Activated CD8-positive, alpha-beta T cell treated with anti-CD3 and anti-CD28 coated beads for 36 hours (primary cell): ENCODE data around the gene FBXW11. TPM values are rescaled to one million over a fixed set of nuclear protein-coding genes. Genes with fewer than 3 reads are reported as not detected.
A peak's percentile ranks its signal among the peaks of the same experiment; 100 is the strongest.

Experiments used
- ATAC-seq: fragments of 200-7000 bp; cut with Tn5 transposase; one replicate; pipeline ENCODE4 v1.10.0; 2021; ENCODE audit warnings: mild to moderate bottlenecking, moderate library complexity
- CTCF ChIA-PET: fragments of 350-600 bp; sonication (Branson Sonifier 250); formaldehyde crosslinking; loops from one replicate; lab custom pipeline; 2021; ENCODE audit warnings: antibody characterized with exemption; lab: Charles Lee
- POLR2A ChIA-PET: fragments of 350-600 bp; sonication (Branson Sonifier 250); formaldehyde crosslinking; loops from one replicate; lab custom pipeline; 2021; ENCODE audit warnings: antibody characterized with exemption; lab: Charles Lee
- DNase-seq: peaks from one replicate; pipeline ENCODE4 v3.0.0-alpha.2; 2020
- H3K27ac Mint-ChIP-seq: one replicate; pipeline ENCODE4 v1.8.0; 2021; ENCODE audit warnings: mild to moderate bottlenecking, mixed read lengths
- H3K27me3 Mint-ChIP-seq: one replicate; pipeline ENCODE4 v1.8.0; 2021; ENCODE audit warnings: mixed read lengths
- H3K36me3 Mint-ChIP-seq: one replicate; pipeline ENCODE4 v1.8.0; 2021; ENCODE audit warnings: low read depth, mixed read lengths
- H3K4me1 Mint-ChIP-seq: one replicate; pipeline ENCODE4 v1.8.0; 2021; ENCODE audit warnings: low read depth, mixed read lengths
- H3K4me3 Mint-ChIP-seq: one replicate; pipeline ENCODE4 v1.8.0; 2021; ENCODE audit warnings: mild to moderate bottlenecking, moderate library complexity, mixed read lengths
- H3K9me3 Mint-ChIP-seq: one replicate; pipeline ENCODE4 v1.8.0; 2021; ENCODE audit warnings: mixed read lengths
- intact Hi-C: fragments of 100-400 bp; cut with micrococcal nuclease; formaldehyde crosslinking; loops from one replicate; pipeline ENCODE4 v1.10.0; 2022
- total RNA-seq, 2 experiments: library from RNA; stranded (reverse); gene quantifications; one replicate each; pipeline ENCODE4 v1.2.3, GENCODE V29; 2021
- TF ChIP-seq, protein P1 (sequence below): fragments of 200-600 bp; IDR thresholded peaks from one replicate; pipeline ENCODE4 v1.8.0; 2022; ENCODE audit warnings: antibody characterized with exemption, mild to moderate bottlenecking

Gene FBXW11
- total RNA-seq, 2 experiments from 2014 or later, result 49.3 to 52.6 TPM

DNA sequence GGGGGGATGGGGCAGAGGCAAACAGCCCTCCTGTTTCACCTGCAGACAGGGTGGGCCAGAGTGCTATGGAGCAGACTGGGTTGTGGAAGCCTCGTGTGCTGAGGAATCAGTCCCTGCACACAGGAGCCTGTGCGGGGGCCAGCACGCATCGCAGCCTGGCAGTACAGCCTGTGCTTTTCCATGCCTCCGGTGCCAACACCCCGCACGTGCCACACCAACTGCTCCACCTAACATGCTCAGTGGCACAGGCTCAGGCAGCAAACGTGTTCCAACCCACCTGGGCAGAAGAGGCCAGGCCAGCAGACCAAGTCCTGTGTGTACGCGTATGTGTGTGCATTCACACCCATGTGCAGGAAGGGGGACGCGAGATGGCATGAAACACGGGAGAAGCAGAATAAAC, 37.4 kb upstream of the FBXW11 start:
- Mint-ChIP-seq H3K27me3 (no peaks in the 10 kb centered on the region), H3K36me3 (peaks cover 16% of the 10 kb centered on the region), H3K4me3 (no peak overlapping the region), H3K4me1 (peaks cover 21% of the 10 kb centered on the region), H3K9me3 (no peaks in the 10 kb centered on the region), H3K27ac (no peak overlapping the region)
- intact Hi-C loops, result no loop called here
- TF ChIP-seq, protein P1, sequence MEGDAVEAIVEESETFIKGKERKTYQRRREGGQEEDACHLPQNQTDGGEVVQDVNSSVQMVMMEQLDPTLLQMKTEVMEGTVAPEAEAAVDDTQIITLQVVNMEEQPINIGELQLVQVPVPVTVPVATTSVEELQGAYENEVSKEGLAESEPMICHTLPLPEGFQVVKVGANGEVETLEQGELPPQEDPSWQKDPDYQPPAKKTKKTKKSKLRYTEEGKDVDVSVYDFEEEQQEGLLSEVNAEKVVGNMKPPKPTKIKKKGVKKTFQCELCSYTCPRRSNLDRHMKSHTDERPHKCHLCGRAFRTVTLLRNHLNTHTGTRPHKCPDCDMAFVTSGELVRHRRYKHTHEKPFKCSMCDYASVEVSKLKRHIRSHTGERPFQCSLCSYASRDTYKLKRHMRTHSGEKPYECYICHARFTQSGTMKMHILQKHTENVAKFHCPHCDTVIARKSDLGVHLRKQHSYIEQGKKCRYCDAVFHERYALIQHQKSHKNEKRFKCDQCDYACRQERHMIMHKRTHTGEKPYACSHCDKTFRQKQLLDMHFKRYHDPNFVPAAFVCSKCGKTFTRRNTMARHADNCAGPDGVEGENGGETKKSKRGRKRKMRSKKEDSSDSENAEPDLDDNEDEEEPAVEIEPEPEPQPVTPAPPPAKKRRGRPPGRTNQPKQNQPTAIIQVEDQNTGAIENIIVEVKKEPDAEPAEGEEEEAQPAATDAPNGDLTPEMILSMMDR, result no peak
- ATAC-seq, result no peak
- no peak for DNase-seq
- CTCF ChIA-PET, result interaction anchor here (1.2 kb wide), 2 partner anchors 16 to 102 kb away, joined by 3 to 4 read pairs; no protein-coding TSS in a partner anchor
- POLR2A ChIA-PET, result no interaction called here

DNA sequence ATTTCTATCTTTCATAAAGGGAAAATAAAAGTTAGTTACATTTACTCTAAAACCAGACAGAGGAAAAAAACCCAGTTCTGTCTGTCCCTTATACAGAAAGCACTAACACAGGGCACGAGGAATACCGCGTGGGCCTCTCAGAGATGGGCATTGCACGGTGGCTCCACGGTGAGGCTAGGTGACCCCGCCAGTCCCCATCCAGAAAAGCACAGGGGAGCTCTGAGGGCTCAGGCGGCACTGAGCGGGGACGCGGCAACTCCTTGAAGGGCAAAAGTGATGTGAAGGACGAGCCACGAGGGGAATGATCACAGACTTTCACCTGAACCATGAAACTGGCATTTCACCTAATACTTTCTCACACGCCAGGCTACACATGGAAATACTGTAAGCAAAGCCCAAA, 35.7 kb upstream of the FBXW11 start:
- no peaks in the 10 kb centered on the region for H3K9me3 Mint-ChIP-seq
- no peaks in the 10 kb centered on the region for H3K27me3 Mint-ChIP-seq
- DNase-seq (no peak), ATAC-seq (no peak)
- TF ChIP-seq, protein P1, result no peak
- peaks cover 10% of the 10 kb centered on the region for H3K36me3 Mint-ChIP-seq
- ChIA-PET POLR2A (interaction anchor here (0.7 to 1.5 kb wide), 3 partner anchors 22 to 82 kb away, joined by 3 to 4 read pairs (median 4); no protein-coding TSS in a partner anchor), CTCF (interaction anchor here (0.9 to 4.9 kb wide), 5 partner anchors 15 to 133 kb away, joined by 3 to 84 read pairs (median 3); no protein-coding TSS in a partner anchor)
- H3K4me3 Mint-ChIP-seq, result no peak overlapping the region
- intact Hi-C loops, result no loop called here
- H3K4me1 Mint-ChIP-seq, result peaks cover 13% of the 10 kb centered on the region
- no peak overlapping the region for H3K27ac Mint-ChIP-seq

DNA sequence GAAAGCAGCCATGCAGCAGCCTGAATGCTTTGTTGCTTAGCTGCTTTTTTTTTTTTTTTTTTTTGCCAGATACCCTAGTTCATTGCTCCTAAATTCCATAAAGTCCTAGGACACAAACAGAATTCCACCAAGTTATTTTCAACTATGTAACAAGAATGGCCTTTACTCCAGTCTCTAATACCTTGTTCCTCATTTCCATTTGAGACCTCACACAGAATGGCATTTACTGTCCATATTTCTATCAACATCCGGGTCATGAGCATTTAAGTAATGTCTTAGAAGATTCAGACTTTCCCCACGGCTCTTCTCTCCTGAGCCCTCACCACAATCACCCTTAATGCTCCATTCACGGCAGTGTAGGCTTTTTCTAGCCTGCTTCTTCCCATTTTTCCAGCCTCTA, 31.7 kb upstream of the FBXW11 start:
- intact Hi-C loops, result no loop called here
- Mint-ChIP-seq H3K4me1 (peaks cover 22% of the 10 kb centered on the region), H3K27me3 (no peaks in the 10 kb centered on the region), H3K9me3 (no peaks in the 10 kb centered on the region), H3K27ac (no peak overlapping the region), H3K36me3 (peaks cover under 1% of the 10 kb centered on the region), H3K4me3 (no peak overlapping the region)
- CTCF ChIA-PET, result interaction anchor here (2.8 kb wide), 1 partner anchor 127 kb away, joined by 22 read pairs; no protein-coding TSS in a partner anchor
- POLR2A ChIA-PET, result no interaction called here
- ATAC-seq (no peak), DNase-seq (no peak)
- TF ChIP-seq, protein P1, result no peak

DNA sequence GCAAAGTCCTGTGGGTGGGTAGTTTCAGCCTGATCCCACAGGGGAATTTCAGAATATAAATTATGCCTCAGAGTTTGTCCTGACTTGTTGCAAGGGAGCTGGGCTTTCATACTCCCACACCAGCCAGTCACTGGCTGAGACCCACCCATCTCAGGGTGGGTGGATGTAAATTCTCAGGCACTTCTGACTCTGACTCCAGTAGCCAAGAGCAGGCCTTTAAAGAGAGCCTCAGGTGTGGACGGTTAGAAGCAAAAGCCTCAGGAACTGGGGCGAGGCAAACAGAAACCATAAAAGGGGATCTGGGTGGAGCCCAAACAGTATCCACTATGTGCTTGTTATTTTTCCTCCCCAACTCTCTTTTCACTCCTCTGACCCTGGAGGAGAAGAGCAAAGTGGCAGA, 28.6 kb upstream of the FBXW11 start:
- peaks cover 13% of the 10 kb centered on the region for H3K36me3 Mint-ChIP-seq
- no peak overlapping the region for H3K27ac Mint-ChIP-seq
- ATAC-seq (peak; percentile 82), DNase-seq (peak; percentile 30)
- ChIA-PET POLR2A (interaction anchor here (0.6 kb wide), 1 partner anchor 403 kb away, joined by 3 read pairs; no protein-coding TSS in a partner anchor), CTCF (interaction anchor here (3.0 kb wide), 1 partner anchor 127 kb away, joined by 10 read pairs; no protein-coding TSS in a partner anchor)
- H3K27me3 Mint-ChIP-seq, result no peaks in the 10 kb centered on the region
- intact Hi-C loops, result no loop called here
- TF ChIP-seq, protein P1, result no peak
- H3K4me1 Mint-ChIP-seq, result peaks cover 19% of the 10 kb centered on the region
- peaks cover 5% of the 10 kb centered on the region for H3K9me3 Mint-ChIP-seq
- H3K4me3 Mint-ChIP-seq, result no peak overlapping the region

DNA sequence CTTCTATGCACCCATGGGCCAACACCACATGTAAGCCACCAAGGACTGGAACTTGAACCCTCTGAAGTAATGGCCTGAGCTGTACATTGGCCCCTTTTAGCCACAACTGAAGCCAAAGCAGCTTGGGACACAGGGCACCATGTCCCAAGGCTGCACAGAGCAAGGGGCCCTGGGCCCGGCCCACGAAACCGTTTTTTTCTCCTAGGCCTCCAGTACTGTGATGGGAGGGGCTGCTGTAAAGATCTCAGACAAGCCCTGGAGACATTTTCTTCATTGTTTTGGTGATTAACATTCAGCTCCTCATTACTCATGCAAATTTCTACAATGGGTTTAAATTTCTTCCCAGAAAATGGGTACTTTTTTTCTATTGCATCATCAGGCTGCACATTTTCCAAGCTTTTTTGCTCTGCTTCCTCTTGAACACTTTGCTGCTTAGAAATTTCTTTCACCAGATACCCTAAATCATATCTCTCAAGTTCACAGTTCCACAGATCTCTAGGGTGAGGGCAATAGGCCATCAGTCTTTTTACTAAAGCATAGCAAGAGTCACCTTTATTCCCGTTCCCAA, 25.5 kb upstream of the FBXW11 start:
- POLR2A ChIA-PET, result no interaction called here
- H3K36me3 Mint-ChIP-seq, result peaks cover 15% of the 10 kb centered on the region
- DNase-seq (no peak), ATAC-seq (no peak)
- no peaks in the 10 kb centered on the region for H3K27me3 Mint-ChIP-seq
- peaks cover 14% of the 10 kb centered on the region for H3K4me1 Mint-ChIP-seq
- intact Hi-C loops, result no loop called here
- H3K4me3 Mint-ChIP-seq, result no peak overlapping the region
- TF ChIP-seq, protein P1, result no peak
- CTCF ChIA-PET, result interaction anchor here (1.1 to 1.5 kb wide), 2 partner anchors 27 to 120 kb away, joined by 3 read pairs; no protein-coding TSS in a partner anchor
- H3K27ac Mint-ChIP-seq, result no peak overlapping the region
- peaks cover 5% of the 10 kb centered on the region for H3K9me3 Mint-ChIP-seq
